OCI-M1 (cell line): ENCODE data around the gene GGA2.
"Not testable (repeated sequence)": the region's sequence is repeated elsewhere in the genome, so short reads cannot be mapped to it uniquely, and the experiment has no call there.

Source experiments
- DNase-seq: peaks from one replicate; lab custom pipeline; 2025; lab: John Stamatoyannopoulos, UW

GGA2 gene

DNA sequence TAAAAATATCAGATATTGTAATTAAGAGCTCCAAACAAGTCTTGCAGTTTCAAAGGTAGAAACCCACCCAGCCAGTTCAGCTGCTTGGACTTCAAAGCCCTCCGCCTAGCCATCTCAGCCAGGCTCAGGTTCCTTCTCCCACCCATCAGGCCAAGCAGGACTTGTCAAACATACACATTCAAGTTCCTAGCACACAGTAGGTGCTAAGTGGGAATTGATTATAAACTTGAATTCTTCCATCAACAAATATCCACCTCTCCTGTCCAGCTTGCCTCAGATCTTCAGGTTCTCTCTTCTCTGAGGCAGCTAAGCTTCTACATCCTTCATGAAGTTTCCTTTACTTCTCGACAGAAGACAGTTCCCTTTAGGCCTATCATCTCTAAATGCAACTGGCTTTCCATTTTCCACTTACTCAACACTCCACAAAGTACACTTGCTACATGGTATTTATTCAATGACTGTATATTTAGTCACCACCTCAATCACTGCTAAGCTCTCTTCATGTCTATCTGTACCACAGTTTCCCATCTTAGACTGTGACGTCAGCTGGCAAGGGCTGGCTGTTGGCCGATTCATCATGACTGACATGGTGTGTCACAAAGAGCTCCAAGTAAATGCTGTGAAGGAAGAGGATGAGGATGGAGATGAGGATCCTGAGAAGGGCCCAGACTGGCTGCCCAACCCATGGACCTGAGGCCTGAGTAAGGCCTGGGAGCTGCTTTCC, 44.0 kb downstream of the GGA2 start:
- no peak for DNase-seq

DNA sequence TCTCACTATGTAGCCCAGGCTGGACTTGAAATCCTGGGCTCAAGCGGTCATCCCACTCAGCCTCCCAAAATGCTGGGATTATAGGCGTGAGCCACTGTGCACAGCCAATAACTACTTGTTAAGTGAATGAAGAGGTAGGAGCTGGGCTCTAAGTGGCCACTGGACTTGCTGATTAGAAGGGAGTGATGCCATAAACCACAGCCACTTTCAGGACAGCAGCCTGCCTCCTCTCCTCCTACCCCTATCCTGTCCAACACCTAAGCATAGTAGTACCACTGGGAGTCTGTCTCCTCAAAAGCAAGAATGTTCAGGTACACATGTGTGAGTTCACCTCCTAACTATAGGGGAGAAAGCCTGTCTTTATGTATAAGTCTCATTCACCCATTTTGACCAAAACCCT, 45.1 kb downstream of the GGA2 start:
- no peak for DNase-seq

DNA sequence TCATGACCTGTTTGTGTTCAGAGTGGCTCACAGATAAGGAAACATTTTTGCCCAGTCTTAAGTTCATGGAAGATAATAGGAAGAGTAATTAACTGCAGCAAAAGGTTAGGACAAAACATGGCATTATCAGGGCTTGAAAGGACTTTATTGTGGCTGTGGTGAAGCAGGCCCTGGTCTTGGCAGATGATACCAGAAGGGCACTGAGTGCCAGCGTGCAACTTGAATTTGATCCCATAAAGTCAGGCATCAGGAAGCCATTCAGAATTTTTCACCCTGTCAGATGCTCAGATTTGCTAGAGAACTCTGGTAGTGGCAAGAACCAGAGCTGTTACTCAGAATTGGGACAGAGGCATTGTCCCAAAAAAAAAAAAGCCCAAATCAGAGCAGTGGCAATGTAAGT, 46.1 kb downstream of the GGA2 start:
- DNase-seq: no peak

DNA sequence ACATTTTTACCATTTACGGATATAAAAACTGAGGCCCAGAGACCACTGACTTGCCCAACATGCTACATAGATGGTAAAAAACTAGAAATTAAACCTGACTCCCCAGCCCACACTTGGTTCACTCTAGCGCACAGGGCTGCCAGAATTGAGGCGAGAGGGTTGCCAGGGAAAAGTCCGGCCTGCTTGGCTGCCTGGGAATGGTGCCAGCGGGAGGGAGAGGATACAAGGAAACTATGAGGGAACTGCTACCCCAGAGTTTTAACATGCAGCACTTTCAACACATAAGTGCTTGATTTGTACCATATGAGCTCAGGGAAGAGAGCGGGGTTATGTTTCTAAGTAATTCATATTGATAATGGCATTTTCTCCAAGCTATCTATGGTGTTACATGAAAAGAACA, 47.3 kb downstream of the GGA2 start:
- not testable (repeated sequence) for DNase-seq

DNA sequence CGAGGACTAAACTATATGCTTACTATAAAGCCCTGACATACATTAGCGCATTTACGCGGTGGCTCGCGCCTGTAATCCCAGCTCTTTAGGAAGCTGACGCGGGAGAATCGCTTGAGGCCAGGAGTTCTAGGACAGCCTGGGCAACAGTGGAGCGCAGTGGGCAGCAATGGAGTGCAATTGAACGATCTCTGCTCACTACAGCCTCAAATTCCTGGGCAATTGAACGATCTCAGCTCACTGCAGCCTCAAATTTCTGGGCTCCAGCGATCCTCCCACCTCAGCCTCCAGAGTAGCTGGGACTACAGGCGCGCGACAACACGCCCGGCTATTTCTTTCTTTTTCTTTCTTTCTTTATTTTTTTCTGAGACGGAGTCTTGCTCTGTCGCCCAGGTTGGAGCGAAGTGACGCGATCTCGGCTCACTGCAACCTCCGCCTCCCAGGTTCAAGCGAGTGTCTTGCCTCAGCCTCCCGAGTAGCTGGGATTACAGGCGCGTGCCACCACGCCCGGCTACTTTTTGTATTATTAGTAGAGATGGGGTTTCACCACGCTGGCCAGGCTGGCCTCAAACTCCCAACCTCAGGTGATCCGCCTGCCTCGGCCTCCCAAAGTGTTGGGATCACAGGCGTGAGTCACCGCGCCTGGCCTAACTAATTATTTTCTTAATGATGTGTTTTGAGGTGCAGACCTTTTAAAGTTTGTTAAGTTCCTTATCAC, 56.8 kb downstream of the GGA2 start:
- DNase-seq: no peak

DNA sequence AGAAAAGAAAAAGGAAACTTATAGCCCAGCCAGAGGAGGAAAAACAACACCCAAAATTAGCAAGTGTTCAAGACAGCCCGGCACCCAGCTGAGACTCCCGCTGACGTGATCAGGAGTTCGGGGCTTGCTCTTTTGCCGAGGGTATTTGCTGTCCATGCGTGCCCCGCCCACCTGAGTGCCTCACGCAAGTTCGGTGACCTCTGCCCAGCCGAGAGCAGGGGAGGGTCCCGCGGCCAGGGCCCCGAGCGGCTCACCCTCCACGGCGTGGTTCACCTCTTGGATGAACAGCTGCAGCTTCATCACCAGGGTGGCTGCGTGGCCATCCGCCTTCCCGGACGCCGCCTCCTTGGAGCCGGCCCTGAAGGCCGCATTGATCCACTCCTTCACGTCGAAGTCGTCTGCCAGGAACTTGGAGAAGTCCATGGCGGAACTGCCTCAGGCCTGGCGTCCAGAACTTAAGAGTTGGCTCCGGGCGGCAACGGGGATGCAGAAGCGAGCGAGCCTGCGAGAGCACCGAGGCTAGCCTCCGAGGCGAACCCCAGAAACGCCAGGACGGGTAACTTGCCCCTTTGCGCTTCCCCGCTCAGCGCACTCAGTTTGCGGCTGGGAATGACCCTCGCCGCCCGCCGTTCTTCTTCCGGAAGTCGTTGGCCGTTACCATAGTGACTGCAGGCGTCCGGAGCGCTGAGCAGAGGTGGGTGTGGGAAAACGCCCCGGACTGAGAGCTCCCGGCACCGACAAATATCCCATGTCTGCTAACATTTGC, 57.5 kb downstream of the GGA2 start, which contains the start of gene COG7:
COG7 (minus strand) TSS at position 618 of the 766 bp plus-strand sequence; CDS start at position 423, 195 bp downstream.
- peak; percentile 89 for DNase-seq

DNA sequence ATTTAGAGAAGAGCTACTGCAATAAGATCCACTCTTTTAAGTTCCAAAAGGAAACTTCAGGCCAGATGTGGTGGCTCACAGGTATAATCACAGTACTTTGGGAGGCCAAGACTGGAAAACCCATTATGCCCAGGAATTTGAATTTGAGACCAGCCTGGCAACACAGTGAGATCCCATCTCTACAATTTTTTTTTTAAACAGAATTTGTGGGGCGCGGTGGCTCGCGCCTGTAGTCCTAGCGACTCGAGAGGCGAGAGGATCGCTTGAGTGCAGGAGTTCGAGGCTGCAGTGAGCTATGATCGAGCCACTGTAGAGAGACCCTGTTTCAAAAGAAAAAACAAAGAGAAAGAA, 58.1 kb downstream of the GGA2 start:
- no peak for DNase-seq

DNA sequence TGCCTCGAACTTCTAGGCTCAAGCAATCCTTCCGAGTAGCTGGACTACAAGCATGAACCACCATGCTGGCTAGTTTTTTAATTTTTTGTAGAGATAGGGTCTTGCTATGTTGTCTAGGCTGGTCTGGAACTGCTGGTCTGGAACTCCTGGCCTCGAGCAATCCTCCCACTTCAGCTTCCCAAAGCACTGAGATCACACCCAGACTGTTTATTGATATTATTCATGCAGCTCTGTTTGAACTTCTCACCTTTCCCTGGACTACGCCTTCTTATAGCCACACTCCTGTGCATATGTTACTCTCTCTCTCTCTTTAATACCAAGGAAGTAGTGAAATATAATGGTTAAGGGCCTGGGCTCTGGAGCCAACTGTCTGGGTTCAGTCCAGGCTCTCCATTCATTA, 61.9 kb downstream of the GGA2 start:
- DNase-seq: no peak

DNA sequence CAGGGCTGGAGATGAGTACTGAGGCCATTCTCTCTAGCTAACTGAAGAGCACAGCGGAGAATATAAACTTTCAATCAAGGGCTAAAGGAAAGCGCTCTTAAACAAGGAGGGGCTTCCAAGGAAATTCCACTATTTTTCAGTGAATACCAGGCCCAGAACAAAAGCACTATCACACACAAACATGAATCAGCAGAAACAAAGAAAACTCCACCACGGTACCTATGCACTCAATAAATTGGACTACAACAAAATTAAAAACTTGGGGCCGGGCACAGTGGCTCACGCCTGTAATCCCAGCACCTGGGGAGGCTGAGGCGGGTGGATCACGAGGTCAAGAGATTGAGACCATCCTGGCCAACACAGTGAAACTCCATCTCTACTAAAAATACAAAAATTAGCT, 72.8 kb downstream of the GGA2 start:
- DNase-seq: not testable (repeated sequence)

DNA sequence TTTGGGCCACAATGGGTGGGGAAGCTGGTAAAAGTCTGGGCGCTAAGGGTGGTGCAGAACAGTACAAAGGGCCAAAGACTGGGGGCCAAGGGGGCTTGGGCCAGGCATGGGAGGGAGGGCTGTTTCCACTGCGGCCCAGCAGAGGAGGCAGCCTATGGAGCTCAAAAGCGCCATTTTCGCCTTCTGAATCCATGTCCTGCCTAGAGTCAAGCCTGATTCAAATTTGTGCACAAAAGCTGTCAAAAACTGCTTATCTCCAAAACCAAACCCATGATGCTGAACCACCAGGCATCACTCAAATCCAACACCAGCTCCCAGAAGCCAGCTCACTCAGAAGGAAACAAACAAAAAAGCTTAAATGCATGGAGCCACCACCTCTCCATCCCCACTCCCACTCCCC, 73.3 kb downstream of the GGA2 start:
- peak; percentile 10 for DNase-seq

DNA sequence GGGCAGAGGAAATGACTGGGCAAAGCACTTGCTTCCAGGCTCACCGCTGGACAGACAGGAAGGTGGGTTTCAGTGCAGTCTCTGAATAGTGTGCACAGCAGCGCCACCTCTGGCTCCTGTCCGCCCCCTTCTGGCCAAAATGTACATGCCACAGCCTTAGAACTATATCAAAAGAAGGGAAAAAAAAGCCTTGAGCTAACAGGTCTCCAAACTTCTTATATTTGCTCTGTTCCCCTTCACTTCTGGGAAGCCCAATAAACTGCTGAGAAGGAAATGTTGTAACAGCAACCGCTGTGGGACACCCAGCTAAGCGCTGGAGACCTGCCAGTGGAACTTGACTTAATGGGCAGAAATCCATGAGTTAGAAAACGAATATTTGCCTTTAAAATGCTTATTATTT, 74.8 kb downstream of the GGA2 start:
- peak; percentile 80 for DNase-seq

DNA sequence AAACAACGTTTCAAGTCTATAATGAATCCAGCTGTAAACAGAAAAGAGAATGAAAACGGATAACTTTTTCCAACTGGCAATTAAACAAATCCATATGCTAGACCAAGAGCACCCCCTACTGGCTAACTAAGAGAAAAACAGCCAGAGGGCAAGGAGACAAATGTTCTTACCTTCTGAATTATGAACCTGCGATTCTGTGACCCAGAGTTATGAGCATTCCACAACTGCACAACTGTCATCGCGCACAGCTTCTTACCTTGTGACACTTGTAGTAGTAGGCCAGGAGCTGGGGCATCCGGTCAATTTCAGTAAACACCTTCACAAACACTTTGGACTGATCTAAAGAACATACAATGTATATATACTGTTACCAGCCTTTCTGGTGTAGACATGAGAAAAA, 75.9 kb downstream of the GGA2 start:
- peak; percentile 79 for DNase-seq

DNA sequence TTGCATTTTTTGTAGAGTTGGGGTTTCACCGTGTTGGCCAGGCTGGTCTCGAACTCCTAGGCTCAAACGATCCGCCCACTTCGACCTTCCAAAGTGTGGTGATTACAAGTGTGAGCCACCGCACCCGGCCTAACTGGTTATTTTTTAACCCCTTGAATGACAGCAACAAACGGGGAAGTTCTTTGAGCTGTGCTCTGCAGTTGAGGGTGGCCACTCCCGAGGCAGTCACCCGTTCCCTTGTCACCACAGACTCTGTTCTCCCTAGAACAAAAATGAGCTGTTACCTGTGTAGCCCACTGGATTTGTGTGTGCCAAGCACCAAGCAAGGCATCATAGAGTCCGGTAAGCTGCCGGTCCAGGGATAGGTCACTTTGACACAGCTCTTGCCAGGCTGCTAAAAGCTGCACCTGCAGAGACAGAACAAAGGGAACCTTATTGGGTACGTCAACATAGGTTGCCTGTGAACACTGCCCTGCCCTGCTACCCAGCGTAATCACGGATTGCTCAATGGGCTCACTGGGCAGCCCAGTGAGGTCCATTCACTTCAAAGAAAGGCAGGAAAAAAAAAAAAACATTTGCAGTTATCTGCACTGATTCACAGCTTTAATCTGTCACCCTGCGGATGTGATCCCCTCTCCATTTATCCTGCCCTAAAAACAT, 76.9 kb downstream of the GGA2 start:
- DNase-seq: no peak

DNA sequence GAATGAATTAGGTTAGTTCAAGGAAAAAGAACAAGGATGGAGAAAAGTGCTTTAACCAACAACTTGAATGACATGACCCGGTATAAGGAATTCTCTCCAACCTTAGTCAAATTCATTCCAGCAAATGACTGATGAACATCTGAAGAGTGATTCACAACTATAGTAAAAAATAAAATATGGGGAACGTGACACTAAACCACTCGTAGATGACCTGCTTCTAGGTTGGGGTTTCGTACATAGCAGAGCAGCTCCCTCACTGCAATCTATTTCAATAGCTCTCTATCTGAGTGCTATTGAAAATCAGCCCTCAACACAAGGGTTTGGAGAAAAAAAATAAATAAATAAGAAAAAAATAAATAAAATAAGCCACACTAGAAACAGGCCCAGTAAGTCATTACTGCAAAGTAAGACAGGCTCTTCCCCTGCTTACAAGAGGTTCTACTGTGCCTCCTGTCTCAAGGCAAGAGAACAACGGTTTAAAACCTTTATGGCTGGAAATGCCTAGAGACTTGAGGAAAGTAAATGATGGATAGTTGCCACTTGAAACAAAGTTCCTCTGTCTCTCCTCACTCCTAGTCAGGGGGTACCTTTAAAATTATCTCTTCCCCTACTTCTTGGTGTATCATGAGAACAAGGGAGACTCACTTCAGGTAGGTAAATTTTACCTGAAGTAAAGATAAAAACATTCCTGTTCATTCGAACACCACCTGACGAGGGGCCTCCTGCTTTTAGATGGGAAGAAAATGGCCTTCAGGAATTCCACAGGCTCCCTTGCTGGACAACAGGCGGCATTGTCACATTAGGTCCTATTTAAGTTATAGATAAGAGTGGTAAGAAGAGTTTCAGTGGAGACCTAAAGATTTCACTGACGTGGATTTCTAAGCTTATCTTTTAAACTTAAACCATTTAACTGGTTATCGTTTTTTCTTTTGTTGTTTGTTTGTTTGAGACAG, 77.8 kb downstream of the GGA2 start:
- DNase-seq: no peak

DNA sequence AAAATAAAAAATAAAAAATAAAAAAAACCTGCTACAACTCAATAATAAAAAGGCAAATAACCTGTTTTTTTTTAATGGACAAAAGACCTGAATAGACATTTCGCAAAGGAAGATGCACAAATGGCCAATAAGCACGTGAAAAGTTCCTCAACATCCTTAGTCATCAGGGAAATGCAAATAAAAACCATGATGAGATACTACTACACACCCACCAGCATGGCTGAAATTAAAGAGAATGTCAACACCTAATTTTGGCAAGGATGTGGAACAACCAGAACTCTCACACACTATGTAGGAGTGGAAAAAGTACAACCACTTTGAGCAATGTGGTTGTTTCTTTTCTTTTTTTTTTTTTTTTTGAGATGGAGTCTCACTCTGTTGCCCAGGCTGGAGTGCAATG, 81.9 kb downstream of the GGA2 start:
- no peak for DNase-seq

DNA sequence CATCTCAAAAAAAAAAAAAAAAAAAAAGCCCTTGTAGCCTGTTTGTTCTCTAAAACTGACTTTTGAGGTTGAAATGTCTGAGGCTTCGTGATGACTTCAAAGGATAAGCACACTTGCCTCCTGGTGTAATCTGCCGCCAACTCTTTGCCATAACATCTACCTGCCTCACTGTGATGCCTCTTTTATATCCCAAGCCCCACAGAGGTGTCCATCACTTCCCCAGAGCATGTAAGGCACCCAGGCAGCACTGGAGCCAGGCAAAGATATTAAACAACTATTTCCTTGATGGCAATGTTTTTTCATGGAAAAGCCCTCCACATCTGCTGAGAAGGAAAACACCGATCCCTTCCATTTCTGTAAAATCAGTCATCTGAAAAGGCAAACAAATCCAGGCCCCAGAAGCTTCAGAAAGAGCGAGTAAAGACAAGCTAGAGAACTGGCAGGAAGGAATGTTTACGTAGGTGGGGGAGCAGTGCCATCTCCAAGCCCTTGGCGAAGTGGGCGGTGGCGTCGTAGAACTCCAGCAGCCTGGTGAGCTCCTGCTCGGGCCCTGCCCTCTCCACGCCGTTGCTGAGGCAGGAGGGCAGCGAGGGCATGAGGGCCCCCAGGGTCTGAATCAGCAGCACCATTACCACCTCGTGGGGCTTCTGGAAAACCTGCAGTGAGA, 85.9 kb downstream of the GGA2 start:
- no peak for DNase-seq

DNA sequence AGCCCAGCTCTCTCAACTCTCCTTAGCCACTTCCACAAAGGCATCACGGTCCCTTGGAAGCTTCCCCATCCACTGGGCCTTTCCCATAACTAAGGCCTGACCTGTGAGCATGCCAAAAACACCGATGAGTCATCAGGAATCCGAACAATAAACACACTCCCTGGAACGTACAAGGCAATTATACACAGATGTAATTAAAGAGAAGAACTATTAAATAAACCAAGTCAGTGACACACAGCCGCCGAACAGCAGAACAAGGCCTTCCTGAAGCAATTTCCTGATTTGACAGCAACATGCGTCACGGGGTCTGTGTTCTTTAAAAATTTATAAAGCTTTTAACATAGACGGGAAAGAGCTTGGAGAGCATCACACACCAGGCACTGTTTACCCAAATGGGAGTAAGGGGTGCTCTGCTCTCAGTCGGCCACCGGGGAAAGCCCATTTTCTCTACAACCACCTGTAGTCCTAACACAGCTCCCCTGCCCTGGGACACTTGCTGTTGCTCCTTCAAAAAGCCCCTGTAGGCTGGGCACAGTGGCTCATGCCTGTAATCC, 86.7 kb downstream of the GGA2 start:
- DNase-seq: no peak

DNA sequence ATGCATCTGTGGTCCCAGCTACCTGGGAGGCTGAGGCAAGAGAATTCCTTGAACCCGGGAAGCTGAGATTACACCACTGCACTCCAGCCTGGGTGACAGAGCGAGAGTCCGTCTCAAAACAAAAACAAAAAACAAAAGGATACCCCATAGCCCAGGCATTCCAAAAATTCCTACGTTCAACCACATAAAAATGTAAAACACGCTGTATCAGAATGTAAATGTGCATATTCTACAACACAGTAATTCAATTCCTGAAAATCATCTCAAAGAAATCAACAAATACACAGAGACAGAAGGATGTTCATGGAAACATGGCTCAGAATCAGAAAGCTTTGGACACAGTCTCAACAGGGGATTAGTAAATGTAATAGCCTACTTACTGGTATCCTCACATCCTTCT, 90.3 kb downstream of the GGA2 start:
- DNase-seq: no peak

DNA sequence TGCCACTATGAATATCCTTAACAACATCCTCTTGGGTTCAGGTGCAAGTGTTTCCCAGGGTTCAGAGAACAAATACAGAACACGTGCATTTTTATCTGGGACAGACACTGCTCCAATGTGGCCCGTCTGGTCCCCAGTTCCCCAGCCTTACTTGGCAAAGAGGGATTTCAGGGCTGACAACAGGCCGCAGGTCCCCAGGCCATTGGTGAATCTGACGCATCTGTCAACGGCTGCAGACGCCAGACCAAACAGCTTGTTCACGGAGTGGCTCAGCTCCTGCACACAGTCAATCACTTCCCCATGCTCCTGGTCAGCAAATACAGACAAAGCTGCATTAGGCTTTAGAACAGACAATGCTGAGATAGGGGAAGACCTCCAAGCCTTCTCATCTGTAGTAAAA, 93.5 kb downstream of the GGA2 start:
- no peak for DNase-seq

DNA sequence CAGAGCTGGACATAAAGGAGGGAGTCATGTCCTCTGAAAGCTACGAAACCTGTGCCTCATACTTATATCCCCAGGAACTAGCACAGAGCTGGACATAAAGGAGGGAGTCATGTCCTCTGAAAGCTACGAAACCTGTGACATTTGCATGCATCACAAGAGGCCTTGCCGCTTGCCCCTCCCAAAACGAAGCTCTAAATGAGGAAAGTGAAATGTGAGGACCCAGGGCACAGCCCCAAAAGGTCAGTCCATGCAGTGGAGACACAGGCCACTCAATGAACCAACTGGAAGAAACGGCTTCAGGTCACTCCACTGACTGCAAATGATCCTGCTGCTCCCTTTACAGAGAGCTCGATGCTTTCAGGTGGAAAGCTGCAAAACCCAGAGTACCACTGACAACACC, 95.6 kb downstream of the GGA2 start:
- DNase-seq: no peak
